ENCODE measurements around the gene PSMC1.

The PSMC1 gene

DNA sequence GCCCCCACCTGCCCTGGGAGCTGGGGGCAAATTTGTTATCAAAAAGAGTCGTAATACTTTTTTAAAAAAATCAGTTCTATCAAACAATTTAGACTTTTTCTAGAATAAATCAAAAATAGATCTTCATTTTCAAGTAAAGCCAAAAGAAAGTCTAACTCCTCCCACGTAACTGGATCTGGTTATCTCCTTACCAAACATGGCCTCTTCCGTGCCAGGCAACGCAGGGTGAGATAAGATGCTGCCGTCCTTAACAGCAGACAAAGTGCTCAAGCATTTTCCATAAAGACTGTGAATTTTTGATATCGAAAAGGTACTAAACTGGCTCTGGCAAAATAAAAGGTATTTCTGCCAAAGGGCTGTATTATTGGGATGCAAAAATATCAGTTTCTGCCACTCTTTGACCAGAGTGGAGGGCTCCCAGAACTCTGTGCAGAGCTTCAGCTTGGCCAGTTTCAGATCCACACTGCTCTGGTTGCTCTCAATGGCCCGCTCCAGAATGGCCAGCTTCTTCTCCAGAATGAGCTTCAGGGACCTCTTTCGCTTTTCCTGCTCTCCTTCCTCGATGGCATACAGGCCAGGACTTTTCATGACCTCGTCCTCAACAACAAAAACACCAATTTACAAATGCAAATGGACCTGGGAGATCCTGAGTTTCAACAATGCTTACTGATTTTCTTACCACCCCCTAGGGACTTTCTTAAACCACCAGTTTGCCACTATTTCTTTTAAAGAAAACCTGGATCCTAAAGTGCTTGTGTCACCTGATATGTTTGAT, 46.4 kb downstream of the PSMC1 start:
- DNase-seq (ENCODE audit: low read depth in 2 of 2) = no peak

DNA sequence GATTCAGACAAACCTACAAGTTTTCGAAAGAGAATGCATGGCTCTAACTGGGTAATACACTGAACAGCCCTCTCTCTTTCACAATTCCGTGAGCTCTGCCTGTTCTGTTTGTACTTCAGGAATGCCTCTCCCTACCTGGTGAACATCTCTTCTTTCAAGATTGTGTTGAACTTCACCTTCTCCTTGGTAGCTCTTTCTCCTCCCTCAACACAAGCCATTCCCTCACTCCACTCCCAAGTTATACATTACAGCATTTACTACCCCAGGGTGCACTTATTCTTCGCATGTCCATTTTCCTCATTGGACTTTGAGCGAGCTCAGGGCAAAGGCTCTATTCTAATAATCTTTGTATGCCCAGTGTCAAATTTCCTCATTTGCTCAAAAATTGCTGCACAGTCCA, 47.1 kb downstream of the PSMC1 start:
- no peak for DNase-seq (ENCODE audit: low read depth in 2 of 2)

- DNase-seq (ENCODE audit: low read depth in 2 of 2) = no peak
Measured at GRCh38 chr14:90304502-90304901, 48.1 kb downstream of the PSMC1 start.

- DNase-seq (ENCODE audit: low read depth in 2 of 2) = no peak
Measured at GRCh38 chr14:90305176-90305601, 48.8 kb downstream of the PSMC1 start.

DNA sequence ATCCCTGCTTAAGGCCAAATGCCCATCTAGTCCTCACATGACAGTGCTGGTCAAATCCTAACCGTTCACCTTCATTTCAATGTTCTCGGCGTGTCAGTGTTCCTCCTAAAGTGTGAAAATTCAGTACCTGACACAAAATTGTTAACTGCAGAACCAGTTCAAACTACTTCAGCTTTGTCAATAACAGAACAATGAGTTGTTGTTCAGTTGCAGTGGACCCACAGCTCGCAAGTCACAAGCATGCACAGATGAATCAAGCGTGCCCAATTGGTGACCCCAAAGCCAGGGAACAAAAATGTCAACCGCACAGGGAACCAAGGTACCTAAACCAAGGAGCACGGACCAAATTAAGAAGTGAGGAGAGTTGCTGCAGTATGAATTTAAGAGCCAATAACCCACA, 52.2 kb downstream of the PSMC1 start:
- DNase-seq (ENCODE audit: low read depth in 2 of 2) = no peak

GRCh38 chr14:90317286-90317685, 60.9 kb downstream of the PSMC1 start:
- DNase-seq (ENCODE audit: low read depth in 2 of 2) = no peak

DNA sequence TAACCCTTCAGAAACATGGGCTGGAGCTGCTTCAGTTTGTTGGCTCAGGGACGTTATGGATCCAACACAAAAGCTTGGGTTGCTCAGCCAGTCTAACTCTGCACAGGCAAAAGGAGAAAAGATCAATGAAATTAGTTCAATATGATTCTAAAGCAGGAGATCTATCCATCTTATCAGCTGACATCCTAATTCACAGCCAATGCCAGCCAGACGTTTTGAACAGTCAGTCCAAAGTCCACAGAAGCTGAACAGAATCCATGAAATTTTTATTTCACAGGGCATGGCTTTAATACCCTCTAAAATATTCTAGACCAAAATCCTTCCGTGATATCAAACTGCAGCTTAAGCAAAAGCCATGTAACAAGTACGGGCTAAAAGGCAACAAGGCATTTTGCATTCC, 61.7 kb downstream of the PSMC1 start:
- DNase-seq (ENCODE audit: low read depth in 2 of 2) = no peak

GRCh38 chr14:90319173-90319572, 62.8 kb downstream of the PSMC1 start:
- DNase-seq (ENCODE audit: low read depth in 2 of 2) = no peak

DNA sequence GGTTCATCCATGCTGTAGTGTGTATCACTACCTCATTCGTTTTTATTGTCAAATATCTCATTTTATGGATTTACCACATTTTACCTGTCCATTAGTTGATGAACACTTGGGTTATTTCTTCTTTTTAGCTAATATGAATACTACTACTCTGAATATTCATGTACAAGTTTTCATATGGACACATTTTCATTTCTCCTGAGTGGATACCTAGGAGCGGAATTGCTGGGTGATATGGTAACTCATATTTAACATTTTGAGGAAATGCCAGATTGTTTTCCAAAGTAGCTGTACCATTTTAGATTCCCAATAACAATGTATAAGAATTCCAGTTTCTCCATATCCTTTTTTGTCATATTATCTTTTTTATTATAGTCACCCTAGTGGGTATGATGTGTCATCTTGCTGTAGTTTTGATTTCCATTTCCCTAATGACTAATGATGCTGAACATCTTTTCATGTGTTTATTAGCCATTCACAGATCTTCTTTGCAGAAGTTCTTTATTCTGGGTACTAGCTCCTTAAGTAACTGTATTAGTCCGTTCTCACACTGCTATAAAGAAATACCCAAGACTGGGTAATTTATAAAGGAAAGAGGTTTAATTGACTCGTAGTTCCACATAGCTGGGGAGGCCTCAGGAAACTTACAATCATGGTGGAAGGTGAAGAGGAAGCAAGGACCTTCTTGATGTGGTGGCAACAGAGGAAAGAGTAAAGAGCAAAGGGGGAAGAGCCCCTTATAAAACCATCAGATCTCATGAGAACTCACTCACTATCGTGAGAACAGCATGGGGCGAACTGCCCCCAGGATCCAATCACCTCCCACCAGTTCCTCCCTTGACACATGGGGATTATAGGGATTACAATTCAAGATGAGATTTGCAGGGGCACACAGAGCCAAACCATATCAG, 63.5 kb downstream of the PSMC1 start:
- DNase-seq (ENCODE audit: low read depth in 2 of 2) = no peak

DNA sequence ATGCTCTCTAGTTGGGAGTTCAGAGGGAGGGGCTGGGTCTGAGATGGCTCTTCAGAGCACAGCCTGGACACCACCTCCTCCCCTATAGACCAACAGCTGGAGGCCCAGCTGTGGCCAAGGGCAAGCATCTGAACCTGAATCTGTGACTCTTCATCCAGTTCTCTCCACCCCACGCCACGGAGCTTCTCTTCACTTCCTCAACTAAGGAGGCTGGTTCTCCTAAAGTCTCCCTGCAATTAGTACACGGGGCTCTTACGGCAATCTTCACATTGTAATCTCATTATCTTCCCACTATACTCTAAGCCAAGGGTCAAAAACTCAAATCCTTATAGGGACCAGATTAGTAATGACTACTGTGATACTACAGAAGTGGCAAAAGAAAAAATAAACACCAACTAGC, 65.5 kb downstream of the PSMC1 start:
- no peak for DNase-seq (ENCODE audit: low read depth in 2 of 2)

All from stimulated activated CD4-positive, alpha-beta T cell treated with anti-CD3 and anti-CD28 coated beads, Interleukin-4, amount 100 ng/mL, for 48 hours (primary cell).